Liver (tissue), 9 donors: ENCODE data around the gene HDAC2. TPM values are rescaled to one million over a fixed set of nuclear protein-coding genes. Genes with fewer than 3 reads are reported as not detected.

ENCODE experiments used
- DNase-seq: peaks from one replicate; pipeline ENCODE4 v3.0.0-alpha.2; 2017; ENCODE audit warnings: low spot score
- H3K27ac ChIP-seq, 2 donors: one replicate each; pipeline ENCODE4 v1.7.0; 2013; ENCODE audit warnings: inconsistent platforms in 2 of 2, low read length in 2 of 2, control low read depth in 1 of 2, low read depth in 1 of 2, mild to moderate bottlenecking in 1 of 2
- H3K27me3 ChIP-seq, 4 donors: one replicate each; pipeline versions ENCODE4 v1.6.1 to v1.7.0; 2013; ENCODE audit warnings: low read length in 3 of 4, inconsistent platforms in 1 of 4, mild to moderate bottlenecking in 1 of 4, moderate library complexity in 1 of 4; ENCODE audit not compliant: control insufficient read depth in 4 of 4, insufficient read depth in 4 of 4
- H3K36me3 ChIP-seq, 4 donors: one replicate each; pipeline versions ENCODE4 v1.6.1 to v1.7.0; 2013; ENCODE audit warnings: low read length in 3 of 4, mild to moderate bottlenecking in 3 of 4, low read depth in 1 of 4, moderate library complexity in 1 of 4; ENCODE audit not compliant: control insufficient read depth in 4 of 4, insufficient read depth in 3 of 4
- H3K4me1 ChIP-seq, 4 donors: one replicate each; pipeline versions ENCODE4 v1.6.1 to v1.7.0; 2013; ENCODE audit warnings: low read length in 3 of 4, mild to moderate bottlenecking in 3 of 4, moderate library complexity in 1 of 4; ENCODE audit not compliant: control insufficient read depth in 4 of 4, insufficient read depth in 4 of 4
- H3K4me3 ChIP-seq, 3 donors: one replicate each; pipeline versions ENCODE4 v1.6.1 to v1.7.0; 2013; ENCODE audit warnings: low read length in 3 of 3, control low read depth in 1 of 3, low read depth in 1 of 3, mild to moderate bottlenecking in 1 of 3
- H3K9ac ChIP-seq, 2 donors: one replicate each; pipeline ENCODE4 v1.7.0; 2013; ENCODE audit warnings: low read length in 2 of 2, mild to moderate bottlenecking in 2 of 2, moderate library complexity in 2 of 2, control low read depth in 1 of 2, low read depth in 1 of 2
- H3K9me3 ChIP-seq, 4 donors: one replicate each; pipeline versions ENCODE4 v1.6.1 to v1.7.0; 2013; ENCODE audit warnings: low read length in 3 of 4; ENCODE audit not compliant: control insufficient read depth in 4 of 4
- ATF3 ChIP-seq: IDR thresholded peaks from 2 replicates; pipeline ENCODE4 v1.6.1; 2016; ENCODE audit warnings: antibody characterized with exemption
- EGR1 ChIP-seq, 2 donors: IDR thresholded peaks; 2 replicates each; pipeline ENCODE4 v1.6.1; 2016 to 2018; ENCODE audit warnings: antibody characterized with exemption in 2 of 2, low read depth in 2 of 2
- FOXA1 ChIP-seq: IDR thresholded peaks from 2 replicates; pipeline ENCODE4 v1.6.1; 2016; ENCODE audit warnings: antibody characterized with exemption
- FOXA2 ChIP-seq: IDR thresholded peaks from 2 replicates; pipeline ENCODE4 v1.6.1; 2016; ENCODE audit warnings: antibody characterized with exemption
- GABPA ChIP-seq, 2 donors: IDR thresholded peaks in 1 of 2; conservative IDR thresholded peaks in 1 of 2; 2 replicates each; pipeline ENCODE4 v1.6.1; 2016; ENCODE audit warnings: antibody characterized with exemption in 2 of 2, mild to moderate bottlenecking in 1 of 2, moderate library complexity in 1 of 2
- HNF4A ChIP-seq, 2 donors: conservative IDR thresholded peaks; 2 replicates each; pipeline ENCODE4 v1.6.1; 2016; ENCODE audit warnings: antibody characterized with exemption in 2 of 2, mild to moderate bottlenecking in 2 of 2
- HNF4G ChIP-seq: IDR thresholded peaks from 2 replicates; pipeline ENCODE4 v1.6.1; 2016; ENCODE audit warnings: antibody characterized with exemption
- JUND ChIP-seq, 2 donors: IDR thresholded peaks; 2 replicates each; pipeline ENCODE4 v1.6.1; 2016; ENCODE audit warnings: antibody characterized with exemption in 2 of 2
- NR2F2 ChIP-seq: IDR thresholded peaks from 2 replicates; pipeline ENCODE4 v1.6.1; 2016; ENCODE audit warnings: antibody characterized with exemption
- RAD21 ChIP-seq, 2 donors: IDR thresholded peaks; 2 replicates each; pipeline ENCODE4 v1.6.1; 2016; ENCODE audit warnings: antibody characterized with exemption in 2 of 2, mild to moderate bottlenecking in 2 of 2
- RXRA ChIP-seq, 2 donors: IDR thresholded peaks; 2 replicates each; pipeline ENCODE4 v1.6.1; 2017 to 2018; ENCODE audit warnings: antibody characterized with exemption in 2 of 2, mild to moderate bottlenecking in 1 of 2
- SP1 ChIP-seq: IDR thresholded peaks from 2 replicates; pipeline ENCODE4 v1.6.1; 2018; ENCODE audit warnings: antibody characterized with exemption, mild to moderate bottlenecking
- TAF1 ChIP-seq: conservative IDR thresholded peaks from 2 replicates; pipeline ENCODE4 v1.6.1; 2016; ENCODE audit warnings: antibody characterized with exemption, mild to moderate bottlenecking
- YY1 ChIP-seq: IDR thresholded peaks from 2 replicates; pipeline ENCODE4 v1.6.1; 2016; ENCODE audit warnings: antibody characterized with exemption, mild to moderate bottlenecking
- WGBS: extraction: QIAGEN DNeasy Blood & Tissue Kit; methylation state at CpG from one replicate; pipeline ENCODE4 v1.1.7; 2013; 5-methylcytosine and 5-hydroxymethylcytosine counted together
- polyA plus RNA-seq, 2 donors: library from polyadenylated mRNA; stranded (reverse) in 1 of 2; unstranded in 1 of 2; fragments of 200-250 nt in 1 of 2; fragments of >200 nt in 1 of 2; fragmentation: Nextera tagmentation in 1 of 2; extraction: Ambion mirVana in 1 of 2; gene quantifications; one replicate each; pipeline versions ENCODE4 v1.2.1 to v1.2.3, GENCODE V29; 2013 to 2015
- total RNA-seq, 2 donors: library from RNA; depleted of rRNA; stranded (reverse); fragments of >200 nt; gene quantifications; one replicate each; pipeline ENCODE4 v1.2.3, GENCODE V29; 2014
- TF ChIP-seq, protein P1 (sequence below): IDR thresholded peaks from 2 replicates; pipeline ENCODE4 v1.6.1; 2016; ENCODE audit warnings: antibody characterized with exemption
- TF ChIP-seq, protein P2 (sequence below): IDR thresholded peaks from 2 replicates; pipeline ENCODE4 v1.6.1; 2016; ENCODE audit warnings: antibody characterized with exemption
- TF ChIP-seq, protein P3 (sequence below): fragments of 150-350 bp; IDR thresholded peaks from 2 replicates; pipeline ENCODE4 v1.5.1; 2017; ENCODE audit warnings: improper control_type of control experiment, low read depth, low read length; ENCODE audit not compliant: missing input control
- TF ChIP-seq, protein P4 (sequence below): IDR thresholded peaks from 2 replicates; pipeline ENCODE4 v1.6.1; 2016; ENCODE audit warnings: antibody characterized with exemption, mild to moderate bottlenecking
- donor health status: healthy.
- donor health status: healthy.
- donor health status: healthy.
- donor health status: healthy.
- donor health status: healthy.

Gene HDAC2
- total and polyA plus RNA-seq, 4 donors, result 14.7 to 56.9 (median 21.0) TPM

DNA sequence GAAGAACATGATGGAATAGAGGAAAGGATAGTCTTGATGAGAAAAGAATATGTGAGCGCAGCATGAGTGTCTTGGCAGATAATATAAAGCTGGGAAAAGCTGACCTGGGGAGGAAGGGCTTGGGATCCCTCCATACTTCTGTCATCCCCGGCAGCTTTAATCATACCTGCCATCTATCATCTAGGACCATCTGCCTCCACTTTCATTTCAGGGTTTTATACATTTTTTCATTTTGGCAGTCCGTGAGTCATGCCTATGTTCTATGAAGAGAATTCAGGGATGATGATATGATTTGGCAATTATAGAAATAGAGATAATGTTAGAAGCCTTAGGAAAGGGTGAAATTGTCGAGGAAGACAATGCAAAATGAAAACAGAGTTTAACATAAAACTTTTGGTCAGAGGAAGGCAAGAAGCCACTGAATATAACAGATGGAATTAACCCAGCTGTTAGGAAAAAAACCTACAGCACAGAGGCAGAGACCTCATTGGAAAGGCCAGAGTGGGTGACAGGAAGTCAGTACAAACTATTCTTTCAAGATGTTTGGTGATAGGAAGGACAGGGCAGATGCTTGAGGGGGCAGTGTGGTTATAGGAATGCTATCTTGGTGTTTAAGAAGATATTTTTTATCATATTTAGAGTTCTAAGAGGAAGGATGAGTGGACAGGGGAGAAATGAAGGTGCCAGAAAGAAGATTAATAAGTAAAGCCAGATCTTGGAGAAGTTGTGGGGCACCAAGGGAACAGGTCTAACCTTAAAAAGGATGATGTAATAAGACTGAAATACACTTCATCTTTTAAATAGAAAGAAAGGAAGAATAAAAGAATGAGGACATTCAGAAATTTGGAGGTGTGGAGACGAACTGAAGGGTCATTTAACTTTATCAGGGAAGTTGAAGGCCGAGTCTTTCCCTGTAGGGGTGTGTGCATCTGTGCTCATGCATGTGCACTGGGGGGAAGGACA, 76.0 kb downstream of the HDAC2 start:
- DNase-seq, result no peak
- Histone ChIP-seq H3K9me3 (peaks cover 0 to 5% (median under 1%) of the 10 kb centered on the region in 4 donors), H3K27me3 (no peaks in the 10 kb centered on the region), H3K36me3 (no peaks in the 10 kb centered on the region), H3K27ac (no peak overlapping the region), H3K9ac (no peak overlapping the region), H3K4me3 (no peak overlapping the region), H3K4me1 (no peaks in the 10 kb centered on the region)
- TF ChIP-seq NR2F2 (no peak), GABPA (IDR thresholded peaks at IDR 0.05 in 1 of 2, conservative IDR thresholded peaks at IDR 0.05 in 1 of 2) (no peak), SP1 (no peak), JUND (IDR thresholded peaks at IDR 0.05) (no peak), HNF4G (no peak), FOXA2 (no peak), RXRA (IDR thresholded peaks at IDR 0.05) (no peak), TAF1 (no peak), ATF3 (no peak), HNF4A (conservative IDR thresholded peaks at IDR 0.05) (no peak), EGR1 (IDR thresholded peaks at IDR 0.05; ENCODE audit: low read depth in 2 of 2) (no peak), RAD21 (IDR thresholded peaks at IDR 0.05) (no peak), YY1 (no peak), FOXA1 (no peak)
- TF ChIP-seq, protein P1, sequence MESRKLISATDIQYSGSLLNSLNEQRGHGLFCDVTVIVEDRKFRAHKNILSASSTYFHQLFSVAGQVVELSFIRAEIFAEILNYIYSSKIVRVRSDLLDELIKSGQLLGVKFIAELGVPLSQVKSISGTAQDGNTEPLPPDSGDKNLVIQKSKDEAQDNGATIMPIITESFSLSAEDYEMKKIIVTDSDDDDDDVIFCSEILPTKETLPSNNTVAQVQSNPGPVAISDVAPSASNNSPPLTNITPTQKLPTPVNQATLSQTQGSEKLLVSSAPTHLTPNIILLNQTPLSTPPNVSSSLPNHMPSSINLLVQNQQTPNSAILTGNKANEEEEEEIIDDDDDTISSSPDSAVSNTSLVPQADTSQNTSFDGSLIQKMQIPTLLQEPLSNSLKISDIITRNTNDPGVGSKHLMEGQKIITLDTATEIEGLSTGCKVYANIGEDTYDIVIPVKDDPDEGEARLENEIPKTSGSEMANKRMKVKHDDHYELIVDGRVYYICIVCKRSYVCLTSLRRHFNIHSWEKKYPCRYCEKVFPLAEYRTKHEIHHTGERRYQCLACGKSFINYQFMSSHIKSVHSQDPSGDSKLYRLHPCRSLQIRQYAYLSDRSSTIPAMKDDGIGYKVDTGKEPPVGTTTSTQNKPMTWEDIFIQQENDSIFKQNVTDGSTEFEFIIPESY, result no peak
- TF ChIP-seq, protein P2, sequence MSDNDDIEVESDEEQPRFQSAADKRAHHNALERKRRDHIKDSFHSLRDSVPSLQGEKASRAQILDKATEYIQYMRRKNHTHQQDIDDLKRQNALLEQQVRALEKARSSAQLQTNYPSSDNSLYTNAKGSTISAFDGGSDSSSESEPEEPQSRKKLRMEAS, result no peak
- TF ChIP-seq, protein P3, sequence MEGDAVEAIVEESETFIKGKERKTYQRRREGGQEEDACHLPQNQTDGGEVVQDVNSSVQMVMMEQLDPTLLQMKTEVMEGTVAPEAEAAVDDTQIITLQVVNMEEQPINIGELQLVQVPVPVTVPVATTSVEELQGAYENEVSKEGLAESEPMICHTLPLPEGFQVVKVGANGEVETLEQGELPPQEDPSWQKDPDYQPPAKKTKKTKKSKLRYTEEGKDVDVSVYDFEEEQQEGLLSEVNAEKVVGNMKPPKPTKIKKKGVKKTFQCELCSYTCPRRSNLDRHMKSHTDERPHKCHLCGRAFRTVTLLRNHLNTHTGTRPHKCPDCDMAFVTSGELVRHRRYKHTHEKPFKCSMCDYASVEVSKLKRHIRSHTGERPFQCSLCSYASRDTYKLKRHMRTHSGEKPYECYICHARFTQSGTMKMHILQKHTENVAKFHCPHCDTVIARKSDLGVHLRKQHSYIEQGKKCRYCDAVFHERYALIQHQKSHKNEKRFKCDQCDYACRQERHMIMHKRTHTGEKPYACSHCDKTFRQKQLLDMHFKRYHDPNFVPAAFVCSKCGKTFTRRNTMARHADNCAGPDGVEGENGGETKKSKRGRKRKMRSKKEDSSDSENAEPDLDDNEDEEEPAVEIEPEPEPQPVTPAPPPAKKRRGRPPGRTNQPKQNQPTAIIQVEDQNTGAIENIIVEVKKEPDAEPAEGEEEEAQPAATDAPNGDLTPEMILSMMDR, result no peak
- TF ChIP-seq, protein P4, sequence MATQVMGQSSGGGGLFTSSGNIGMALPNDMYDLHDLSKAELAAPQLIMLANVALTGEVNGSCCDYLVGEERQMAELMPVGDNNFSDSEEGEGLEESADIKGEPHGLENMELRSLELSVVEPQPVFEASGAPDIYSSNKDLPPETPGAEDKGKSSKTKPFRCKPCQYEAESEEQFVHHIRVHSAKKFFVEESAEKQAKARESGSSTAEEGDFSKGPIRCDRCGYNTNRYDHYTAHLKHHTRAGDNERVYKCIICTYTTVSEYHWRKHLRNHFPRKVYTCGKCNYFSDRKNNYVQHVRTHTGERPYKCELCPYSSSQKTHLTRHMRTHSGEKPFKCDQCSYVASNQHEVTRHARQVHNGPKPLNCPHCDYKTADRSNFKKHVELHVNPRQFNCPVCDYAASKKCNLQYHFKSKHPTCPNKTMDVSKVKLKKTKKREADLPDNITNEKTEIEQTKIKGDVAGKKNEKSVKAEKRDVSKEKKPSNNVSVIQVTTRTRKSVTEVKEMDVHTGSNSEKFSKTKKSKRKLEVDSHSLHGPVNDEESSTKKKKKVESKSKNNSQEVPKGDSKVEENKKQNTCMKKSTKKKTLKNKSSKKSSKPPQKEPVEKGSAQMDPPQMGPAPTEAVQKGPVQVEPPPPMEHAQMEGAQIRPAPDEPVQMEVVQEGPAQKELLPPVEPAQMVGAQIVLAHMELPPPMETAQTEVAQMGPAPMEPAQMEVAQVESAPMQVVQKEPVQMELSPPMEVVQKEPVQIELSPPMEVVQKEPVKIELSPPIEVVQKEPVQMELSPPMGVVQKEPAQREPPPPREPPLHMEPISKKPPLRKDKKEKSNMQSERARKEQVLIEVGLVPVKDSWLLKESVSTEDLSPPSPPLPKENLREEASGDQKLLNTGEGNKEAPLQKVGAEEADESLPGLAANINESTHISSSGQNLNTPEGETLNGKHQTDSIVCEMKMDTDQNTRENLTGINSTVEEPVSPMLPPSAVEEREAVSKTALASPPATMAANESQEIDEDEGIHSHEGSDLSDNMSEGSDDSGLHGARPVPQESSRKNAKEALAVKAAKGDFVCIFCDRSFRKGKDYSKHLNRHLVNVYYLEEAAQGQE, result no peak
- WGBS, result 74% methylated on average over 6 of the region's 6 CpGs
